ENCODE measurements around the gene HS3ST5. TPM values are rescaled to one million over a fixed set of nuclear protein-coding genes. Genes with fewer than 3 reads are reported as not detected.

Gene HS3ST5
- total and polyA plus RNA-seq, 7 experiments from 2014 or later: not detected

DNA sequence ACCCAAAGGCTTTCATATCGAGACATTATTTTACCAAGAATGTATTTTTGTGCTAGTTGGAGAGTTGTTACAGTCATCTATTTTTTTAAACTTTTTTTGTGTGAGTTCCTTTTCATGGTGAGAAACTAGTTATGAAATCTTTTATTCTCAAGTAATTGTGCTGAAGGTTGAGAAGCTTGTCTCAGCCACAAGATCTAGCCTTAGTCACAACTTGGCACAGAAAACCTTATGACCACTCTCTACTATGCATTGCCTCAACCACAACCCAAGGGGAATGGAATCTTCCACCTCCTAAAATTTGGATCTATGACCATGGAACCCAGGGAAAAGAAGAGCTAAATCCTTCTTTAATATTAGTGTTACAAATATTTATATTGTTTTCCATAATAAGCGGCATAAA is 58.5 kb downstream of the HS3ST5 start:
- H3K4me1 ChIP-seq (ENCODE audit: control insufficient read depth in 2 of 2, insufficient read depth in 2 of 2, low read length in 2 of 2): no peaks in the 10 kb centered on the region
- H3K36me3 ChIP-seq (ENCODE audit: control insufficient read depth in 2 of 3, insufficient read depth in 3 of 3, low read length in 3 of 3): no peaks in the 10 kb centered on the region
- Mint-ChIP-seq H3K36me3 (no peaks in the 10 kb centered on the region), H3K4me3 (no peak overlapping the region), H3K27ac (no peak overlapping the region), H3K27me3 (peaks cover 3 to 13% (median 8%) of the 10 kb centered on the region in 5 donors), H3K4me1 (no peaks in the 10 kb centered on the region), H3K9me3 (peaks cover 0 to 7% (median 0%) of the 10 kb centered on the region in 11 donors)
- H3K4me3 ChIP-seq (ENCODE audit: low read length): no peak overlapping the region
- no peaks in the 10 kb centered on the region for H3K9me3 ChIP-seq (ENCODE audit: control insufficient read depth in 2 of 3, low read length in 3 of 3)
- ATAC-seq (no peak), DNase-seq (no peak)
- H3K27ac ChIP-seq (ENCODE audit: low read depth, low read length): no peak overlapping the region
- no peaks in the 10 kb centered on the region for H3K27me3 ChIP-seq (ENCODE audit: control insufficient read depth in 2 of 2, insufficient read depth in 2 of 2, low read length in 2 of 2)
- intact Hi-C loops (cut with micrococcal nuclease): no loop called here
- ChIA-PET CTCF (no interaction called here), POLR2A (no interaction called here)

GRCh38 chr6:114282292-114282691 is 60.5 kb downstream of the HS3ST5 start:
- DNase-seq: no peak
- ChIA-PET POLR2A (no interaction called here), CTCF (no interaction called here)
- Mint-ChIP-seq H3K27ac (no peak overlapping the region), H3K4me3 (no peak overlapping the region), H3K9me3 (peaks cover 0 to 7% (median 0%) of the 10 kb centered on the region in 11 donors), H3K4me1 (no peaks in the 10 kb centered on the region), H3K36me3 (no peaks in the 10 kb centered on the region), H3K27me3 (peaks cover 3 to 14% (median 8%) of the 10 kb centered on the region in 5 donors)
- H3K36me3 ChIP-seq (ENCODE audit: control insufficient read depth in 2 of 3, insufficient read depth in 3 of 3, low read length in 3 of 3): no peaks in the 10 kb centered on the region
- H3K27me3 ChIP-seq (ENCODE audit: control insufficient read depth in 2 of 2, insufficient read depth in 2 of 2, low read length in 2 of 2): no peaks in the 10 kb centered on the region
- H3K4me1 ChIP-seq (ENCODE audit: control insufficient read depth in 2 of 2, insufficient read depth in 2 of 2, low read length in 2 of 2): no peaks in the 10 kb centered on the region
- ATAC-seq: no peak
- intact Hi-C loops (cut with micrococcal nuclease): no loop called here
- H3K9me3 ChIP-seq (ENCODE audit: control insufficient read depth in 2 of 3, low read length in 3 of 3): no peaks in the 10 kb centered on the region
- no peak overlapping the region for H3K27ac ChIP-seq (ENCODE audit: low read depth, low read length)
- no peak overlapping the region for H3K4me3 ChIP-seq (ENCODE audit: low read length)

DNA sequence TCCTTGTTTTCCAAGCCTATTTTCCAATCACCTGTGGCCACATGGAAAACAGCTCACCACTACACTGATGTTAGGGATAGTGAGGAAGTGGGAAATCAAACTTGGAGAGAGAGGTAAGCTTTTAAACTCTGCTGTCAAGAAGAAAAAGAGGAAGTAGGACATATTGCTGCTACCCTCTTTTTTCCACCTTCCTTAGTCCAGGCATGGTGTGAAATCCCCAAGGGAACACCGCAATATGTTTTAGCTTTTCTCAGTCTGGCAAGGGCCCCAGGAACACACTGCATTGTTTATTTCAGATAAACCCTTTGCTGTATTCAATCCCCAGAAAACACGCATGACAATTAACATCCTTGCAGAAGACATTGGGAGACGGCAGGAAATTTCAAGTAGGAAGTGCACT is 61.3 kb downstream of the HS3ST5 start:
- Mint-ChIP-seq H3K9me3 (peaks cover 0 to 7% (median 0%) of the 10 kb centered on the region in 11 donors), H3K36me3 (no peaks in the 10 kb centered on the region), H3K4me1 (no peaks in the 10 kb centered on the region), H3K27ac (no peak overlapping the region), H3K27me3 (peaks cover 3 to 14% (median 8%) of the 10 kb centered on the region in 5 donors), H3K4me3 (no peak overlapping the region)
- Histone ChIP-seq H3K4me3 (ENCODE audit: low read length) (no peak overlapping the region), H3K36me3 (ENCODE audit: control insufficient read depth in 2 of 3, insufficient read depth in 3 of 3, low read length in 3 of 3) (no peaks in the 10 kb centered on the region), H3K9me3 (ENCODE audit: control insufficient read depth in 2 of 3, low read length in 3 of 3) (no peaks in the 10 kb centered on the region), H3K27ac (ENCODE audit: low read depth, low read length) (no peak overlapping the region), H3K27me3 (ENCODE audit: control insufficient read depth in 2 of 2, insufficient read depth in 2 of 2, low read length in 2 of 2) (no peaks in the 10 kb centered on the region), H3K4me1 (ENCODE audit: control insufficient read depth in 2 of 2, insufficient read depth in 2 of 2, low read length in 2 of 2) (no peaks in the 10 kb centered on the region)
- ChIA-PET CTCF (interaction anchor here (0.7 kb wide), 1 partner anchor 20 kb away, joined by 3 read pairs; no protein-coding TSS in a partner anchor), POLR2A (no interaction called here)
- intact Hi-C loops (cut with micrococcal nuclease): no loop called here
- DNase-seq (no peak), ATAC-seq (no peak)

DNA sequence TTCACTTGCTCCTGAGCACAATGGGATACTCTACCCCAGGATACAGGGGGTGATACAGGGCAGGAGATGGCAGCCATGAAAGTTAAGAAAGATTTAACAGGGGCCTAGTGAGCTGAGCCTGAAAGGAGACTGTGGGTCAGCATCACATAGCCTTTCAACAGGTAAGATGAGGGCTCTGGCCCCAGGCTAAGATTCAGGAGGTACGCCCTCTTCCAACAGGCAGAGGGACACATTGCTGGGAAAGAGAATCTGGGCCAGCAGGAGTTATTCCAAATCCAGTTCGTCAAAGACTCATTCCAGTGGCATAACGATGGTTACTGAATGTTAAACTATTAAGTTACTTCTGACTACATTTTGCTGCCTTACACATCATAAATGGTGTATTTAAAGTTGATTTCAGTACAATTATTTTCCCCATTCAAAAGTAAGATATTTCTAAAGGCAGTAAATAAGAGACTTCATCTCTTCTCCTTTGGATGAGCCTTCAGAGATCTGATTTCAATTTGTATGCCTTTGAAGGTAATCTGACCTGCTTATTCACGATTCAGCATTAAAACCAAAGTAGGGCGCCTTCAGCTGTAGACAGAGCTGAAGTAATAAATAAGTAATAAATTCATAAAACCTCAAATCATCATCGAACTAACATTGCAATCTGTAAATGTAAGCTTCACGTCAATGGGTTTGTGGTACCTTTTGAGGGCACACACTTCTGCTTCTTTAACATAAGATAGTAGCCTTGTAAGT is 62.4 kb downstream of the HS3ST5 start:
- Mint-ChIP-seq H3K4me3 (no peak overlapping the region), H3K9me3 (peaks cover 0 to 6% (median 0%) of the 10 kb centered on the region in 11 donors), H3K27me3 (peaks cover 3 to 14% (median 8%) of the 10 kb centered on the region in 5 donors), H3K27ac (no peak overlapping the region), H3K4me1 (no peaks in the 10 kb centered on the region), H3K36me3 (no peaks in the 10 kb centered on the region)
- ATAC-seq (no peak), DNase-seq (no peak)
- Histone ChIP-seq H3K4me1 (ENCODE audit: control insufficient read depth in 2 of 2, insufficient read depth in 2 of 2, low read length in 2 of 2) (no peaks in the 10 kb centered on the region), H3K4me3 (ENCODE audit: low read length) (no peak overlapping the region), H3K9me3 (ENCODE audit: control insufficient read depth in 2 of 3, low read length in 3 of 3) (no peaks in the 10 kb centered on the region), H3K27ac (ENCODE audit: low read depth, low read length) (no peak overlapping the region), H3K36me3 (ENCODE audit: control insufficient read depth in 2 of 3, insufficient read depth in 3 of 3, low read length in 3 of 3) (no peaks in the 10 kb centered on the region), H3K27me3 (ENCODE audit: control insufficient read depth in 2 of 2, insufficient read depth in 2 of 2, low read length in 2 of 2) (no peaks in the 10 kb centered on the region)
- ChIA-PET CTCF (no interaction called here), POLR2A (no interaction called here)
- intact Hi-C loops (cut with micrococcal nuclease): no loop called here

- Mint-ChIP-seq H3K36me3 (no peaks in the 10 kb centered on the region), H3K27me3 (peaks cover 0 to 12% (median 8%) of the 10 kb centered on the region in 5 donors), H3K4me1 (no peaks in the 10 kb centered on the region), H3K4me3 (no peak overlapping the region), H3K27ac (no peak overlapping the region), H3K9me3 (peaks cover 0 to 5% (median 0%) of the 10 kb centered on the region in 11 donors)
- Histone ChIP-seq H3K9me3 (ENCODE audit: control insufficient read depth in 2 of 3, low read length in 3 of 3) (no peaks in the 10 kb centered on the region), H3K27me3 (ENCODE audit: control insufficient read depth in 2 of 2, insufficient read depth in 2 of 2, low read length in 2 of 2) (no peaks in the 10 kb centered on the region), H3K36me3 (ENCODE audit: control insufficient read depth in 2 of 3, insufficient read depth in 3 of 3, low read length in 3 of 3) (no peaks in the 10 kb centered on the region), H3K27ac (ENCODE audit: low read depth, low read length) (no peak overlapping the region), H3K4me1 (ENCODE audit: control insufficient read depth in 2 of 2, insufficient read depth in 2 of 2, low read length in 2 of 2) (no peaks in the 10 kb centered on the region), H3K4me3 (ENCODE audit: low read length) (no peak overlapping the region)
- ChIA-PET CTCF (no interaction called here), POLR2A (no interaction called here)
- DNase-seq: no peak
- intact Hi-C loops (cut with micrococcal nuclease): no loop called here
- no peak for ATAC-seq
Measured at GRCh38 chr6:114277220-114277619, 65.6 kb downstream of the HS3ST5 start.

DNA sequence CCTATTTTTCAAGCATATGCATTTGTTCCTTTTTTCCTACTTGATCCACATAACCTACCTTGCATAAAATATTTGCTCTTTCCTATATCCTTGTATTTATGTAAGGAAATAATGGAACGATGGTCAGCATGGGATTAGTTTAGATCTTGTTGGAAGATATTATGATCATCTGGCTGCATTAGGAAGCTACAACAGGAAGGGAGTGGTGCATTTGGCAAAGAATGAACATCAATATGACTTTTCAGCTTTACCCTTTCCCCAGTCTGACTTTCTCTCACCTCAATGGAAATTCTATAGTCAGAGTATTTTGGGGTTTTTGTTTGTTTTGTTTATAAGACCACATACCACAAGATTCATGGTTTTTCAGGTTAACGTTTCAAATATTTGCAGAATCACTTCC is 66.0 kb downstream of the HS3ST5 start:
- ChIA-PET CTCF (no interaction called here), POLR2A (no interaction called here)
- no peaks in the 10 kb centered on the region for H3K4me1 ChIP-seq (ENCODE audit: control insufficient read depth in 2 of 2, insufficient read depth in 2 of 2, low read length in 2 of 2)
- H3K36me3 ChIP-seq (ENCODE audit: control insufficient read depth in 2 of 3, insufficient read depth in 3 of 3, low read length in 3 of 3): no peaks in the 10 kb centered on the region
- H3K4me3 ChIP-seq (ENCODE audit: low read length): no peak overlapping the region
- no peak overlapping the region for H3K4me3 Mint-ChIP-seq
- ATAC-seq: no peak
- H3K36me3 Mint-ChIP-seq: no peaks in the 10 kb centered on the region
- no peaks in the 10 kb centered on the region for H3K9me3 ChIP-seq (ENCODE audit: control insufficient read depth in 2 of 3, low read length in 3 of 3)
- H3K27me3 ChIP-seq (ENCODE audit: control insufficient read depth in 2 of 2, insufficient read depth in 2 of 2, low read length in 2 of 2): no peaks in the 10 kb centered on the region
- H3K27me3 Mint-ChIP-seq: peaks cover 0 to 12% (median 8%) of the 10 kb centered on the region in 5 donors
- H3K9me3 Mint-ChIP-seq: peaks cover 0 to 5% (median 0%) of the 10 kb centered on the region in 11 donors
- no peak for DNase-seq
- no peak overlapping the region for H3K27ac ChIP-seq (ENCODE audit: low read depth, low read length)
- no peaks in the 10 kb centered on the region for H3K4me1 Mint-ChIP-seq
- intact Hi-C loops (cut with micrococcal nuclease): no loop called here
- H3K27ac Mint-ChIP-seq: no peak overlapping the region

DNA sequence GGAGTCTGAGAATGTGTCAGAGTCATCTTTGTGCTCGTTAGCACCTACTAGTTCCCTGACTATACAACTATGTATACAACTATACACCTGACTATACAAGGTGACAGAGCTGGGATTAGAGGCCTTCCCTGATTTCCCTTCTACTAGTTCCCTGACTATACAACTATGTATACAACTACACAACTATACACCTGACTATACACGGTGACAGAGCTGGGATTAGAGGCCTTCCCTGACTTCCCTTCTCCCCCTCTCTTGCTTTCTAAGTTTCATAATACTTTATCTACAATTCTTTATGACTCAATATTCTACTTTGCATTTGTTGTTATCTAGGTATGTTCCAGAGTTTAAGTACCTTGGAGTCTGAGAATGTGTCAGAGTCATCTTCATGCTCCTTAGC is 68.0 kb downstream of the HS3ST5 start:
- no peak overlapping the region for H3K4me3 Mint-ChIP-seq

More for the DNA sequence above, 68.0 kb downstream of the HS3ST5 start:
- Mint-ChIP-seq H3K27me3 (peaks cover 0 to 7% (median 4%) of the 10 kb centered on the region in 5 donors), H3K27ac (no peak overlapping the region), H3K9me3 (peaks cover 0 to 1% (median 0%) of the 10 kb centered on the region in 11 donors), H3K4me1 (no peaks in the 10 kb centered on the region), H3K36me3 (no peaks in the 10 kb centered on the region)
- POLR2A ChIA-PET: no interaction called here
- no peaks in the 10 kb centered on the region for H3K27me3 ChIP-seq (ENCODE audit: control insufficient read depth in 2 of 2, insufficient read depth in 2 of 2, low read length in 2 of 2)
- no peak overlapping the region for H3K4me3 ChIP-seq (ENCODE audit: low read length)
- no peaks in the 10 kb centered on the region for H3K4me1 ChIP-seq (ENCODE audit: control insufficient read depth in 2 of 2, insufficient read depth in 2 of 2, low read length in 2 of 2)
- DNase-seq (no peak), ATAC-seq (no peak)
- no peaks in the 10 kb centered on the region for H3K36me3 ChIP-seq (ENCODE audit: control insufficient read depth in 2 of 3, insufficient read depth in 3 of 3, low read length in 3 of 3)
- H3K27ac ChIP-seq (ENCODE audit: low read depth, low read length): no peak overlapping the region
- intact Hi-C loops (cut with micrococcal nuclease): no loop called here
- CTCF ChIA-PET: no interaction called here
- no peaks in the 10 kb centered on the region for H3K9me3 ChIP-seq (ENCODE audit: control insufficient read depth in 2 of 3, low read length in 3 of 3)

Measured in naive thymus-derived CD4-positive, alpha-beta T cell (primary cell).